Activated CD4-positive, alpha-beta memory T cell treated with anti-CD3 and anti-CD28 coated beads for 36 hours (primary cell): ENCODE results near the gene CRADD. TPM values are rescaled to one million over a fixed set of nuclear protein-coding genes. Genes with fewer than 3 reads are reported as not detected.
"Not testable (repeated sequence)": the region's sequence is repeated elsewhere in the genome, so short reads cannot be mapped to it uniquely, and the experiment has no call there.

ENCODE experiments used
- CTCF ChIA-PET: fragments of 350-600 bp; sonication (Branson Sonifier 250); formaldehyde crosslinking; loops from one replicate; lab custom pipeline; 2021; ENCODE audit warnings: antibody characterized with exemption, inconsistent platforms; lab: Charles Lee
- POLR2A ChIA-PET: fragments of 350-600 bp; sonication (Branson Sonifier 250); formaldehyde crosslinking; loops from one replicate; lab custom pipeline; 2021; ENCODE audit warnings: antibody characterized with exemption; lab: Charles Lee
- DNase-seq: peaks from one replicate; pipeline ENCODE4 v3.0.0-alpha.2; 2020
- H3K27ac Mint-ChIP-seq: one replicate; pipeline ENCODE4 v1.8.0; 2021; ENCODE audit warnings: mixed read lengths
- H3K27me3 Mint-ChIP-seq: one replicate; pipeline ENCODE4 v1.8.0; 2021; ENCODE audit warnings: mixed read lengths
- H3K36me3 Mint-ChIP-seq: one replicate; pipeline ENCODE4 v1.8.0; 2021; ENCODE audit warnings: mixed read lengths
- H3K4me1 Mint-ChIP-seq: one replicate; pipeline ENCODE4 v1.8.0; 2021; ENCODE audit warnings: low read depth, mixed read lengths
- H3K4me3 Mint-ChIP-seq: one replicate; pipeline ENCODE4 v1.8.0; 2021; ENCODE audit warnings: mild to moderate bottlenecking, mixed read lengths
- H3K9me3 Mint-ChIP-seq: one replicate; pipeline ENCODE4 v1.8.0; 2021; ENCODE audit warnings: mixed read lengths
- intact Hi-C: fragments of 100-400 bp; cut with micrococcal nuclease; formaldehyde crosslinking; loops from one replicate; pipeline ENCODE4 v1.15.1; 2023
- total RNA-seq, 2 experiments: library from RNA; stranded (reverse); gene quantifications; one replicate each; pipeline ENCODE4 v1.2.3, GENCODE V29; 2021

Gene CRADD
- total RNA-seq, 2 experiments from 2014 or later: 8.9 to 10.4 TPM

DNA sequence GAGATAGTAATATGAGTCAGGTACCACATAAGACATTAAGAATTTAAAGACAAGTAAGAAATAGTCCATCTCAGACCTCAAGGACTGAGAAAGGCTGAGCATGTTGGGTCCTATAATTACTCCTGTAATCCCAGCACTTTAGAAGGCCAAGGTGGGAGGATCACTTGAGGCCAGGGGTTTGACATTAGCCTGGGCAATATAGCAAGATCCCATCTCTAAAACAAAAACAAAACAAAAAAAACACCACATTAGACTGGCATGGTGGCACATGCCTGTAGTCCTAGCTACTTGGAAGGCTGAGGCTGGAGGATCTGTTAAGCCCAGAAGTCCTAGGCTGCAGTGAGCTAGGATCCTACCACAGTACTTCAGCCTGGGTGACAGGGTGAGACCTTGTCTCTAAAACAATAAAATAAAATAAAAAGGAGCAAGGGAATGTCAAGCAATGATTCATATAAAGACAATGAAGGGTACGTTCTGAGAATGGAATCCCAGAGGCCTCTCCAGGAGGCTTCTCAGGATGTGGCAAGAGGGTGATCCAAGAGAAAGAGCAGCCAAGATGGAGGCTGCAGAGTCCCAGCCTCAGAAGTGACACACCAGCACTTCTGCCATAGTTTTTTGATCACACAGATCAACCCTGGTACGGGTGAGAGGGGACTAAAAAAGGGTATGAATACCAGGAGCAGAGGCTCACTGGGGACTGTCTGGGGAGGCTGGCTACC, 206.4 kb downstream of the CRADD start:
- no peak overlapping the region for H3K27ac Mint-ChIP-seq
- intact Hi-C loops: no loop called here
- ChIA-PET CTCF (no interaction called here), POLR2A (no interaction called here)
- H3K9me3 Mint-ChIP-seq: no peaks in the 10 kb centered on the region
- H3K36me3 Mint-ChIP-seq: no peaks in the 10 kb centered on the region
- H3K27me3 Mint-ChIP-seq: no peaks in the 10 kb centered on the region
- no peak for DNase-seq
- no peak overlapping the region for H3K4me3 Mint-ChIP-seq
- H3K4me1 Mint-ChIP-seq: peaks cover 12% of the 10 kb centered on the region

DNA sequence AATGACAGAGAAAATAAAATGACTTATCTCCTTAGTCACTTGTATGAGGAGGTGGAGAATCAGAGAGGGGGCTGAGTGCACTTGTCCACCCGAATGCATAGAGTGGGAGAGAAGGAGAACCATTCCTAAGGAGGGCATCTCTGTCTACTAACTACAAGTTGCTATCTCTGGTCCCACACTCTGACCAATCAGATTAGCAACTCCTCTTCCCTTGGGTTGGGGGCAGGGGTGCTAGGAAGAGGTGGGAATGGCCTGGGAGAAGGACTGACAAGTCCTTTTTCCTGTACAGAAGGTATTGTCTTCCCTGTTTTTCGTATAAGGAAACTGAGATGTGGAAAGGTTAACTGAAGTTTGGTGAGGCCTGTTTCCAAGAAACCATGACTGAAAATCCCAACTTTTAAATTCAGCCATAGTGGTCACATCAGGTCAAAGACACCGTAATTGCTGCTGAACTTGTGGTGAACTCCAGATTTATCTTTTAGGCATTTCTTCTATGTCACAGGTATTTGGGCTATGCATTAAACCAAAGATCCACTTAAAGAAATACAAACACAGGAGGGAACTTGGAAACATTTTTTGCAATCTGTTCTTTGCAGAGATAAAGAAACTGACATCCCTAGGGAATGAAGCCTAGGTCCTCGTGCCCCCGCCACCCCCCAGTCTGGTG, 207.8 kb downstream of the CRADD start:
- peaks cover 12% of the 10 kb centered on the region for H3K4me1 Mint-ChIP-seq
- H3K36me3 Mint-ChIP-seq: no peaks in the 10 kb centered on the region
- no peak for DNase-seq
- intact Hi-C loops: no loop called here
- no peaks in the 10 kb centered on the region for H3K27me3 Mint-ChIP-seq
- ChIA-PET POLR2A (no interaction called here), CTCF (no interaction called here)
- no peak overlapping the region for H3K27ac Mint-ChIP-seq
- H3K4me3 Mint-ChIP-seq: no peak overlapping the region
- no peaks in the 10 kb centered on the region for H3K9me3 Mint-ChIP-seq

DNA sequence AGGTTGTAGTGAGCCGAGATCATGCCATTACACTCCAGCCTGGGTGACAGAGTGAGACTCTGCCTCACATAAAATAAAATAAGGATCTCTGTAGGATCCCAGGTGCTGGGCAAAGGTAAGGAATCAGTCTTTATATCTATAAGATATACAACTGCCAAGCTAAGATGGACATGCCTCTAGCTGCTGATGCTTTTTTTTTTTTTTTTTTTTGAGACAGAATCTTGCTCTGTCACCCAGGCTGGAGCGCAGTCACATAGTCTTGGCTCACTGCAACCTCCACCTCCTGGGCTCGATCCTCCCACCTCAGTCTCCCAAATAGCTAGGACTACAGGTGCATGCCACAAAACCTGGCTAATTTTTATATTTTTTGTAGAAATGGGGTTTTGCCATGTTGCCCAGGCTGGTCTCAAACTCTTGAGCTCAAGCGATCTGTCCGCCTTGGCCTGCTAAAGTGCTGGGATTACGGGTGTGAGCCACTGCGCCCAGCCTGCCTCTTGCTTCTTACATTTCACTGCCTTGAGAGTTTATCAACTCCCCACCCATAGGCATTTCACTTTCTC, 208.9 kb downstream of the CRADD start:
- CTCF ChIA-PET, H3K27ac Mint-ChIP-seq, POLR2A ChIA-PET, H3K4me1 Mint-ChIP-seq, H3K27me3 Mint-ChIP-seq, DNase-seq, H3K36me3 Mint-ChIP-seq, H3K9me3 Mint-ChIP-seq, H3K4me3 Mint-ChIP-seq, intact Hi-C loops: not testable (repeated sequence)

DNA sequence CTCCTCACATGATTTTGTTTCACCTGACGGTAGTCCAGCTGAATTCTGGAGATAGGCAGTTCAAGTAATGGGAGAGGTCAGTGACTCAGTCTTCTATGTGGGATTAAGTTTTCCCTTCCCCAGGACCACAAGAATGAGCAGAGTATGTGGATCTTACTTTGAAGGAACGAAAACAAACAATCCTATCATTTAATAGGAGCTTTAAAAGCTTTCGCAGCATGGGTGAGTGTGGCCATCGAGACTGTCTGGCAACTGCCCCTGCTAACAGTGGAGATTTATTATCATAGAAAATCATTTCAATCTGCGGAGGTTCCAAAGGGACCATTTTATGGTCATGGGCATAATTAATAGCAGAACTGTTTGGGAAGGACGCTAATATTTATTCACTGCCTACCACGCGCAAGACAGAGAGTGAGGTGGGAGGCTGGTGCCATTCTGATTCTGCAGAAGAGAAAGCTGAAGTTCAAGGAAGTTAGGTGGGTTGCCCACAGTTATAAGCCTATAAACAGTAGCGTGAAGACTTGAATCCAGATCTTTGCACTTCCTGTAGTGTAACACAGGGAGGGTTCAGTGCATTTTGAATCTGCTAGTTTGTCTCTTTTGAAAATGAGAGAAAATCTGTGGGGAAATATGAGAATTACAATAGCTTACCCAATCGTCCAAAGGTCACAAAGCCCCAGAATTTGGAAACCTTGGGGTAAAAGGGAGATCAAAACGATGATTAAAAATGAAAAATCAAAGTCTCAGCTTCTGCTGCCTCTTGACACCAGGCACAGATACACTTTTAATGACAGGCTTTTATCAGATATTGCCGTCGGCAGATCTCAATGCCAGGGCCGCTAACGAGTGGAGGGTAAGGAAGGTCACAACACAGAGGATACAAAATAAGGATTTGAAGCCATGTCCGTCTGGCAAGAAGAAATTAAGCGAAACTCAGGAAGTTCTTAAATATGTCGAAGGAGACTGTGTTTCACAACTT, 209.6 kb downstream of the CRADD start:
- intact Hi-C loops: no loop called here
- H3K27me3 Mint-ChIP-seq: no peaks in the 10 kb centered on the region
- H3K27ac Mint-ChIP-seq: no peak overlapping the region
- no peaks in the 10 kb centered on the region for H3K4me1 Mint-ChIP-seq
- ChIA-PET POLR2A (no interaction called here), CTCF (no interaction called here)
- no peak overlapping the region for H3K4me3 Mint-ChIP-seq
- no peak for DNase-seq
- no peaks in the 10 kb centered on the region for H3K9me3 Mint-ChIP-seq
- H3K36me3 Mint-ChIP-seq: no peaks in the 10 kb centered on the region

DNA sequence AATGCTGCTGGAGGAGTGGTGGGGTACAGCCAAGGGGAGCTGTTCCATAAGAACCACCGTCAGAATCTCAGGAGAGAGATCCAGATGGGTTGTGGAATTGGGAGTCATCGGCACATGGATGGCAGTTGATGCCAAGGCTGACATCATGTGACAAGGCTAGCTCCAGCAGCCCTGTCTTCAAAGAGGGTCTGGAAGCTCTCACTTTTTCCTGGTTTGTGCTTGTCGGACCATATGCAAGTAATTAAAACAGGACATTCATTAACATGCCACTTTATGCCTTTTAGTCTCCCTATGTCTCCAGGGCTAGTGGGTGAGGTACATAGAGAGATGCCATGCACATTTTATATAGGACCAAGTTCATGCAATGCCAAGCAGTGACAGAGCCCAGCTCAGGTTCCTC, 211.8 kb downstream of the CRADD start:
- H3K4me3 Mint-ChIP-seq: no peak overlapping the region
- H3K27ac Mint-ChIP-seq: no peak overlapping the region
- intact Hi-C loops: loop anchor here (1.0 kb wide), 1 partner anchor 9 kb away; no protein-coding TSS in a partner anchor

DNA sequence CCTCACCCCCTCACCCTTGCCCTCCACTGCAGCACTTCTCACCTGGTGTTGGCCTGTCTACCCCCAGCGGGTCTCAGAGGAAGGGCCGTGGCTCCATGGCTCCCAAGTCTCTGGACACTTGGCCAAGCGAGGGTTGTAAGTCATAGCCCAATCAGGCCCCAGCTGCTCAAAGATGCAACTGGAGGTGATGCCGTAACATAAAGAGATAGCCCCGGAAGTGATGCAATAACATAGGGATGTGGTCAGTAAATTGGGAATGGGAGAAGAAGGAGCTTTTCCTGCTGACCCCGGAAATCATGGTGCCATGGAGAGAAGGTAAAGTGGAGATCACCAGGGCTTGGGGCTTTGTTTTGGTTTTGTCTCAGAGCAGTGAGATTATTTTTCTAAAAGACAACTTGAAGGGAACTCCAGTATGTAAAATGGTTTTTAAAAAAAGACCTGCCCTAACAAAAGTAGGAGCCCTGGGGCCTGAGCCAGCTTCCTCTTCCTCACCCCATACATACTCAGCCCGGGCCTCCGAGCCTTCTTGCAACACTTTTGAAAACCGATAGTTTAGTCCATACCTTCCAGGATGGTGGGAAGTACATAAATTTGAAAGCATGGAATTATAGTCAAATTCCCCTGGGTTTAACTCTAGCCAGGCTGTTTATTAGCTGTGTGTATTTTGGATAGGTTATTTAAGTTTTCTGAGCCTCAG, 212.5 kb downstream of the CRADD start:
- intact Hi-C loops: no loop called here
- H3K4me1 Mint-ChIP-seq: no peaks in the 10 kb centered on the region
- CTCF ChIA-PET: no interaction called here
- H3K36me3 Mint-ChIP-seq: no peaks in the 10 kb centered on the region
- H3K27ac Mint-ChIP-seq: no peak overlapping the region
- no peaks in the 10 kb centered on the region for H3K9me3 Mint-ChIP-seq
- POLR2A ChIA-PET: no interaction called here
- H3K27me3 Mint-ChIP-seq: no peaks in the 10 kb centered on the region
- H3K4me3 Mint-ChIP-seq: no peak overlapping the region
- DNase-seq: no peak

More for the DNA sequence above, 211.8 kb downstream of the CRADD start:
- no peak for DNase-seq
- H3K27me3 Mint-ChIP-seq: no peaks in the 10 kb centered on the region
- no peaks in the 10 kb centered on the region for H3K4me1 Mint-ChIP-seq
- CTCF ChIA-PET: no interaction called here
- POLR2A ChIA-PET: no interaction called here
- H3K9me3 Mint-ChIP-seq: no peaks in the 10 kb centered on the region
- H3K36me3 Mint-ChIP-seq: no peaks in the 10 kb centered on the region

DNA sequence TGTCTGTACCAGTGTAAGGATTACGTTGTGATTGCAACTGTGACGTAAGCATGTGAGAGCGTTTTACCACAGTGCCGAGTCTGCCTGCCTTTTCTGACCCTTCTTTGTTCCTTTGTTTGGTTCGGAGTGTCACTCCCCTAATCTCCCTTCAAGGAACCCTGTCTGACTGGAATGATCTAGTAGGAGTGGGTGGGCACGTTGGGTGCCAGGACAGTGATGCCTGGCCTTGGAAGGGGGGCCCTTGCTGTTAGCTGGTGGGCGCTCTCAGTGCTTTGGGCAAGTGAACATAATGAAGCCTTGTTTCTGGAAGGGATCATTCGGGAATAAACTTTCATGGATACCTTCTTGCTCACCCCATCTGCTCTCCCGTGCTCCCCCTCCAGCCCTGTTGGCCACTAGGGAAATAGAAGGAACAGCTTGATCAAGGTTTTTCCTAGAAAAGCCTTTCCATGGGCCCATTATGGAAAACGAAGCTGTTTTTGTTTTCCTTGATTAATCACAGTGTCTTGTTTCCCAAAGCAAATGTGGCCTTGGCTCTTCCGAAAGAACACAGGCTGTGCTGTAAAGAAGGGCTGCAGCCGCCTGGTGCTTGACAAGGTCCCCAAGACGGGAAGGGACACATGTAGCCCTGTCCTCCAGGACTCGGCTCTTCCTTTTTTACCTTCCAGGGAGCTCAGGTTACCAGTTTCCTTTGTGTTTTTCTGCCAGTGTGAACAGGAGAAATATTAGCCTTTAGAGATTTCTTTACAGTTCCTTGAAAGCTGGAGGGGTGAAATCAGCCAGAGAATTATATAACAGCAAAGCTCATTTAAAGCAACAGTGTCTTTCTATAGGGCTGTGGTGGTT, 215.5 kb downstream of the CRADD start:
- H3K36me3 Mint-ChIP-seq: no peaks in the 10 kb centered on the region

DNA sequence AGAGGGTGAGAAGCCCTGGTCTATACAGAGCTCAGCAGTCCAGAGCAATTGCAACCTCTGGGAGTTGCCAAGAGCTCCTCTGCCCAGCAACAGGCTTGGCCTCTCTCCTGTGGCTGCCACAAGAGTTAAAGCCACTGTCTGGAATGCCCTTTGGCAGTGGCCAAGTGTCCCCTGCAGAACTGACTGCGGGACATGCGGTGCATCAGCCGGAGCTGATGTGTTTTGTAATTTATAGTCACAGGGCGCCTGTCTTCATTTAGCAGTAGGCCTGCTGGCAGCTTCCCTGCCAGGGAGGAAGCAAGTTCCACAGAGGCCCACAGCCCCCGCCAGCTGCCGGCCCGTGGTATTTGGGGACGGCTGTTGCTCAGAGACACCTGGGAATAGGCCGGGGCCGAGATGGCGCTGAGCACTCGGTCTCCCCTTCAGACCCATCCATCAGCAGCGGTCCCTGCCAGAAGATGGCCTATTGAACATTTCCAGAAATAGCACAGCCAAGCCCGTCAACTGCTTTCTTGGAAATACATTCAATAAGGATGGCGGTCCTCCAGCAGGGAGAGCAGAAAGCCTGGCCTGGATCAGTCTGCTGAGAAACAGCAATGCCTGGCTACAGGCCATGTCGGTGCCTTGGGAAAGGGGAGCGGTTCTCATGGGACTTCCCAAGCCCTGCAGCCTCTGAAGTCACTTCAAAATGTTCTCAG, 217.4 kb downstream of the CRADD start:
- Mint-ChIP-seq H3K27me3 (no peaks in the 10 kb centered on the region), H3K4me1 (peaks cover 9% of the 10 kb centered on the region), H3K36me3 (no peaks in the 10 kb centered on the region), H3K27ac (no peak overlapping the region), H3K4me3 (no peak overlapping the region), H3K9me3 (no peaks in the 10 kb centered on the region)
- POLR2A ChIA-PET: no interaction called here
- CTCF ChIA-PET: no interaction called here
- DNase-seq: no peak
- intact Hi-C loops: no loop called here

More for the DNA sequence above, 215.5 kb downstream of the CRADD start:
- Mint-ChIP-seq H3K27me3 (no peaks in the 10 kb centered on the region), H3K4me3 (no peak overlapping the region), H3K27ac (no peak overlapping the region), H3K4me1 (no peaks in the 10 kb centered on the region), H3K9me3 (no peaks in the 10 kb centered on the region)
- ChIA-PET CTCF (no interaction called here), POLR2A (no interaction called here)
- no peak for DNase-seq
- intact Hi-C loops: no loop called here

DNA sequence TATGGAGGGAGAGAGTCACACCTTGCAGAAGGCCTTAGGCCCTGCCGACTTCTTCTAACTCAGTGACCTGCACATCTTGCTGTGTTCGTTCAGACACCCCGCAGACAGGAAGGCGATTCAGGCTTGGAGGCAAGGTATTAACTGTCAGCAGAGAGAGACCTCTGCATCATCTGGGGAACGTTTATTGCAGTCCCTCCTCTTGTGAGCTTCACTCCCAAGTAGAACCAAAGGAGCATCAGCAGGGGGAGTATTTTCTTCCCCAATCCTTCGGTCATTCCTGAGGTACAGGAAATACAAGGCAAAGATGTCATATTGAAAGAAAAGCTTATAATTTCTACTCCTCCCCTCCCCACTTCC, 217.9 kb downstream of the CRADD start:
- CTCF ChIA-PET: no interaction called here
- no peak overlapping the region for H3K27ac Mint-ChIP-seq
- H3K27me3 Mint-ChIP-seq: no peaks in the 10 kb centered on the region
- DNase-seq: no peak
- H3K9me3 Mint-ChIP-seq: no peaks in the 10 kb centered on the region
- H3K4me1 Mint-ChIP-seq: peaks cover 9% of the 10 kb centered on the region
- H3K4me3 Mint-ChIP-seq: no peak overlapping the region
- POLR2A ChIA-PET: no interaction called here
- no peaks in the 10 kb centered on the region for H3K36me3 Mint-ChIP-seq
- intact Hi-C loops: no loop called here

DNA sequence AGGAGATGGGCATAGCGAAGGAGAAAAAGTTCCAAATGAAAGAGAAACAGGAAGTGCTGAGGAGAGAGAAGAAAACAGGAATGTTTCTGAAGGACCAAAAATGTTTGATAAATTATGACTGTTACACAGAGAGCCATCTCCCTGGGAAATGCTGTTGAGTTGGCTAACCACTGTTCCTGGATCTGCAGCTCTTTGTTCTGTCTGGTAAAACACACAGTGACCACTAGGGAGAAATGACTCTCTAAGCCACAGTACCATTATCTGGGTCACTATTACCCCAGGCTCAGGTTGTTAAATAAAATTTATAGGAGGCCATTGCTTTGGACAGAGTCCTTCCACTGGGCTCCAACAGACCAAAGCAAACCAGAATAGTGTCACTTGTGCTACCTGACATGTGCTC, 219.3 kb downstream of the CRADD start:
- Mint-ChIP-seq H3K4me3 (no peak overlapping the region), H3K9me3 (no peaks in the 10 kb centered on the region), H3K4me1 (peaks cover 9% of the 10 kb centered on the region), H3K27me3 (no peaks in the 10 kb centered on the region), H3K36me3 (no peaks in the 10 kb centered on the region), H3K27ac (no peak overlapping the region)
- ChIA-PET POLR2A (no interaction called here), CTCF (no interaction called here)
- no peak for DNase-seq
- intact Hi-C loops: no loop called here

DNA sequence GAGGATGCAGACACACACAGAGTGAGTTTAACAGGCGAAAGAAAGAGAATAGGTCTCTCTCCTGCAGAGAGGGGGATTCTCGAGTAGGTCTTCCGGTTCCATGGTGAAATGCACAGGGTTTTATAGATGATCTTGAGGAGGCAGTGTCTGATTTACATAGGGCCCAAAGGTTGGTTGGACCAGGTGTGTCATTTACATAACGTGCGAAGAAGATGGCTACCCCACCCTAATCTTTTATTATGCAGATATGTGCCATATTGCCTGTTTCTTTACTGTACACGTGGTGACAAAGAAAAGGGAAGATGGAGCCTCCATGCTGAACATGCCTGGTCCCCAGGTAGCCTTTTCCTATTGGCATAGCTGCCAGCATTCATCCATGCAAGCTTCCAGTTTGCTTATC, 219.8 kb downstream of the CRADD start:
- H3K27ac Mint-ChIP-seq: no peak overlapping the region
- H3K4me1 Mint-ChIP-seq: peaks cover 9% of the 10 kb centered on the region
- H3K27me3 Mint-ChIP-seq: no peaks in the 10 kb centered on the region
- ChIA-PET CTCF (no interaction called here), POLR2A (no interaction called here)
- H3K9me3 Mint-ChIP-seq: no peaks in the 10 kb centered on the region
- intact Hi-C loops: no loop called here
- H3K36me3 Mint-ChIP-seq: no peaks in the 10 kb centered on the region
- no peak for DNase-seq
- no peak overlapping the region for H3K4me3 Mint-ChIP-seq
